A673 (cell line): ENCODE data around the gene MARCHF2.

ENCODE experiments used
- CTCF ChIP-seq: fragments of 300-800, 200-600 bp; sonication (generic); conservative IDR thresholded peaks from 2 replicates; pipeline ENCODE4 v1.5.1; 2017; ENCODE audit warnings: low read depth, mild to moderate bottlenecking, antibody characterized with exemption, low read length, moderate library complexity, mixed read lengths
- EZH2 ChIP-seq: fragments of 200-600 bp; sonication (generic); IDR thresholded peaks from 2 replicates; pipeline ENCODE4 v1.6.1; 2017; ENCODE audit warnings: borderline replicate concordance, low read depth, mild to moderate bottlenecking, mixed read lengths, antibody characterized with exemption, low read length; ENCODE audit not compliant: poor library complexity, severe bottlenecking

- TF ChIP-seq CTCF (no peak), EZH2 (no peak)
Measured at GRCh38 chr19:8459520-8460270, 46.6 kb downstream of the MARCHF2 start.
